Retina (tissue), 1 donor: ENCODE results near the gene ANKS3.

Source experiments
- DNase-seq: peaks from one replicate; pipeline ENCODE4 v3.0.0-alpha.2; 2016

The ANKS3 gene

DNA sequence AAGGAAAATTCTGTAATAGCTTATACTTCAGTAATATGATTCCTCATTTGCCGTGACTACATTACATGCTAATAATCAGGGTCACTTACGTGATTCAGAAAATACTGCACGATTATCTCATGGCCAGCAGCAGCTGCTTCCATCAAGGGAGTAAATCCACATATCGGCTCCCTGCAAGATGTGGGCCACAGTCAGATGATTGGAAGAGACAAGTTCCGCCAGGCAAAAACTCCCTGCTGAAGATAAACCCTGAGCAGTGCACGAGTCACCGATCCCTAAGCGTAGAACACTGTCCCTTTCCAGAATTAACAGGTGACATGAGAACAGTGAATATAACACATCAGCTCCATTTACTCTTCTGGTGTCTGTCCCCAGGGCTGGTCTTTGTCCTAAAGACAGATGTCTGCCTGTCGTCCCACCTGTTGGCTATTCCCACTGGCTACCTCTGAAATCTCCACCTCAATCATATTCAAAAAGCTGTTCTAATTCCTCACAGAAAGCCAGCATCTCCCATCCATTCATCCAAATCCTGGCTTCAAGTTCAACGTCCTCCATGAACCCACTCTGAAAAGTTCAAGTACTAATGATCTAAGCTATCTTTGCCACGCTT, 9.3 kb downstream of the ANKS3 start:
- no peak for DNase-seq

DNA sequence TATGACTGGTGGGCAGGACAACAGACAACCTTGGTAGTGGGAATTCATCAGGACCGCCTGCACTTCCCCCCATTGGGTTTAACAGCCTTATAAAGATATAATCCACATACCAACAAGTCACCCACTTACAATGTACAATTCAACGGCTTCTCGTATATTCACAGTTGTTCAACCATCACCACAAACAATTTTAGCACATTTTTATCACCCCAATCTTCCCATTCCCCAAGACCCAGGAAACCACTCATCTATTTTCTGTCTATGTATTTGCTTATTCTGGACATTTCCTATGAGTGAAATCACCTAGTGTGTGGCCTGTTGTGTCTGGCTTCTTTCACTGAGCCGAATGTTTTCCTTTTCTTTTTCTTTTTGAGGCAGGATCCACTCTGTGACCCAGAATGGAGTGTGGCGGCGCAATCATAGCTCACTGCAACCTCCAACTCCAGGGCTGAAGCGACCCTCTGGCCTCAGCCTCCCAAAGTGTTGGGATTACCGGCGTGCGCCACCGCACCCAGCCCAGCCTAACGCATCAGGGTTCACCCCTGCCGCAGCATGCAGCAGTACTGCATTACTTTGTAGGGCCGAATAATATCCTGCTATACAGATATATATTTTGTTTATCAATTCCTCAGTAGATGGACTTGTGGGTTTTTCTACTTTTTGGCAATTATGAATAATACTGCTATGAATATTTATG, 10.9 kb downstream of the ANKS3 start:
- no peak for DNase-seq

DNA sequence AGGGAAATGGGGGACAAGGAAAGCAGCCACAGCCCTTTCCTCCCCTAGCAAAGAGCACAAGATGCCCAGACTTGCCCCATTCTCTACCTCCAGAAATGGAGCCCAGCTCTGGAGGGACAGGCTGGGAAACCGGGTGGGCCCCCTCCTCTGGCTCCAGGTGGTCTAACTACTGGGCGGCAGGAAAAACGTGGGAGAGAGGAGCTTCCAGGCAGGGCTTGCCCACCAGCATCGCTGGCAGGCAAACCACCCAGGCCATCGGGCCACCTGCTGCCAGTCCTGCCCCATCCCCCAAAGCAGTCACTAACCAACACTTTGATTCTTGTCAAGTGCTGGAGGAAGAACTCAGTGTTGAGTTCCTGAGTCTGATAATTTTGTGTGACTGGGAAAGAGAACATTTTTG, 15.6 kb downstream of the ANKS3 start:
- DNase-seq: no peak

DNA sequence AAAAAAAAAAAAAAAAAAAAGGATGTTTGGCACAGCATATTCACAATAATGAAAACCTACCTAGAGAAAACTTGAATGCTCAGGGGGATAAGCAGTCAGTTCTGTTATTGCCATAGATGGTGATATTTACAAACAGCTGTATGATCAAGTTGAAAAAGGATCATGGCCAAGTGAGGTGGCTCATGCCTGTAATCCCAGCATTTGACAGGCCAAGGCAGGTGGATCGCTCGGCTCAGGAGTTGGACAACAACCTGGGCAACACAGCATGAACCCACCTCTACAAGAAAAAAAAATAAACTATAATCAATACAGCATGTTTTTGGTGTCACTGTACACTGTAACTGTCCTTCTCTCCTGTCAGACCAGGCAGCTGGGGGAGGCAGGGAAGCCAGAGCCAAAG, 19.1 kb downstream of the ANKS3 start:
- no peak for DNase-seq

DNA sequence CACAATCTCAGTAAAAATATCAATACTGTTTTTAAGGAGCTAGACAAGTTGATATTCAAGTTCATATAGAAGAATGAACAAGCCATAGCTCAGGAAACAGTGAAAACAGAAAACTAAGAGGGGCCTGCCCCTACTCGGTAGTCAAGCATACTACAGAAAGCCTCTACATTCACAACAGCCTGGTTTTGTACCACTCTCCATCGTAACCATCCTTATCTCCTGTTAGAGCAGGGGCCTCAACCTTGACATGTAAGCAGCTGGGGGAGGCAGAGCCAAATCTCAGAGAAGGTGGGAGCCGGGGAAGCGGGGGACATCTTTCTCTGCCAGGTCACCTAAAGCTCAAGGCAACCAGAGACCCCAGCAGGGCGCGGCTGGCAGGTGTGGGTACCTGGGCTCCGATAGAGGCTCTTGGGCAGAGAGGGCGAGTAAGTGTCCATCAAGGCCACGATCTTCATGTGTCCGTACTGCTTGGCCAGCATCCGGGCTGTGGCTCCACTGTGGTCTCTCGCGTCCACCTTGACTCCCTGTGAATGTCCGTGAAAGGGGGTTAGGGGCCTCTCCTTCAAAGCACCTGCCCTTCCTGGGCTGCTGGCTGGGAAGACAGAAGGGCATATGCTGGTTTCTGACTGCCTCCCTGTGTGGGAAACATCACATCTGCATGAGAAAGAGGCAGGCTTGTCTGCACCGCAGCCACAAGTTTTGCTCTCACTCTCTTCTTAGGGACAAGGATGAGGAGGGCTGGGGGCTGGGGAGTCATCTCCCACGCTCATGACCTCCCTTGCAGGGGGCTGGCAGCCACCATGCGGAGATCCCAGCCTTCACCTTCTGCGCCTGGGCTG, 20.2 kb downstream of the ANKS3 start:
- no peak for DNase-seq

DNA sequence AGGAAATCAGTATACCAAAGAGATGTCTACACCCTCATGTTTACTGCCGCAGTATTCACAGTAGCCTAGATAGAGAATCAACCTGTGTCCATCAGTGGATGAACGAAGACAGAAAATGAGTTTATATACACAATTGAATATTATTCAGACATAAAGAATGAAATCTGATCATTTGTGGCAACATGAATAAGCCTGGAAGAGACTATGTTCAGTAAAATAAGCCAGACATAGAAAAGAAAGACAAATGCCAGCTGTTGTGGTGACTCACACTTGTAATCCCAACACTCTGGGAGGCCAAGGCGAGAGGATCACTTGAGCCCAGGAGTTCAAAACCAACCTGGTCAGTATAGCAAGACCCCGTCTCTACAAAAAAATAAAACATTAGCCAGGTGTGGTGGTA, 24.6 kb downstream of the ANKS3 start:
- DNase-seq: no peak

DNA sequence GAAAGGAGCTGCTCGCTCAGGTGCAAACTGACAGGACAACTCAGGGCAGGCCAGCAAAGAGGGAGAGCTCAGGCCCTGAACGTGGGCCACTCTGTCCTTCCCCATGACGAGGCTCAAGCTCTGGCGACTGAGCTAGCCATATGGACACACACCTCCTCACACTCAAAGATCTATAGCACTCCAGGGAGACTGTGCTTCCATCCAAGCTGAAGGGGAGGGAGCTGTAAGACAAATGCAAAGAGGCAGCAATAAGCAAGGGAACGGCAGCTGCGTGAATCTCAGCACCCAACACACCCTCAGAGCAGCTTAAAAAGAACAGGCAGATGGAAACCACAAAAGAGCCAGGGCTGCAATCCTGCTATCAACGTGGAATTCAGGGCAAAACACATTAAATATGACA, 27.2 kb downstream of the ANKS3 start:
- no peak for DNase-seq

DNA sequence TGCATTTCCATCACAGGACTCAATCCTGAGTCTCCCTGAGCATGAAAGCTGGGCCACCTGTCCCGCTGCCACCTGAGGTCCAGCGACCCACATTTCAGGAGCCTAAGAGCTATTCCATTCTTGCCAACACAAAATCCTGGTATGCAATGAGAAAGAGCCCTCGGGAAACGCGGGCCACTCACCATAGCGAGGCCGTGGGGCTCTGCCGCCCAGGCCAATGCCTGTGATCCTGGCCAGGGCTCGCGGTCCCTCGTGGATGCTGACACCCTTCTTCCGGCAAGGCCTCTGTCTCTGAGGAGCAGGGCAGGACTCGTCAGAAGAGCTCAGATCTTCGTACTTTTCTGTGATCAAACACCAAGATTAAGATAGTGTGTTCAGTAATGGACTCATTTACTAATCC, 29.2 kb downstream of the ANKS3 start:
- DNase-seq: no peak

DNA sequence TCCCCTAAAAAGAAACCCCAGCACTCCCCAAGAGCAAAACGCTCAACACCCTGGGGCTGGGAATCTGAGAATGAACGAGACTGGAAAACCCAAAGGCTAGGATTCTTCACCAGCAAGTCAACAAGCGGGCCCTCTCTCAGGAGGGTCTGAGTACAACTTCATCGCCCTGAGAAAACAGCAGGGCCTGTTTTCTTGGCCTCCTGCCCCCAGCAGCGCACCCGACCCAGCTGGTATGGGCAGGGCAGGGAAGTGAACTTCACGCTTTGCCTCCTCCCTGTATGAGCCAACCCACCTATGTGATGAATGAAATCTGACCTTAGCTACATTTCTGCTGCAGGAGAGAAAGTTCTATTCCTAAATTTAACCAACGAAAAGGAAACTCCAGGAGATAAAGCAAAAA, 29.6 kb downstream of the ANKS3 start:
- DNase-seq: no peak

DNA sequence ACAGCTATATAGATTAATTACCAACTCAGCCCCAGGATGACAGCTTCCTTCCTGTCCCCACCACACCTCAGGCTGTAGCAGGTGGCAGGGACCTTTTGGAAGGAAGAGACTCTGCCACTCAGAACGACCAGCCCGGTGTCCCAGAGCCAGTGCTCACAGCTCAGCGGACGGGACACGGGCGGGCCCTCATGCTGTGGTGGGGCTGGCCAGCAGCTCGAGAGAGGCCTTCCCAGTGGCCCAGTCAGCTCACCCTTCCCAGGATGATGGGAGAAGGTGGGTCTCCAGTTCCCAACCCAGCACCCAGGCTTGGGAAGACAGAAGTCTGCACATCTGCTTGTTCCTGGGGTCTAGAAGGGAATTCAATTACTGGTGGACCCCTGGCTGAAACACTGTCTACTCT, 30.2 kb downstream of the ANKS3 start:
- DNase-seq: no peak

DNA sequence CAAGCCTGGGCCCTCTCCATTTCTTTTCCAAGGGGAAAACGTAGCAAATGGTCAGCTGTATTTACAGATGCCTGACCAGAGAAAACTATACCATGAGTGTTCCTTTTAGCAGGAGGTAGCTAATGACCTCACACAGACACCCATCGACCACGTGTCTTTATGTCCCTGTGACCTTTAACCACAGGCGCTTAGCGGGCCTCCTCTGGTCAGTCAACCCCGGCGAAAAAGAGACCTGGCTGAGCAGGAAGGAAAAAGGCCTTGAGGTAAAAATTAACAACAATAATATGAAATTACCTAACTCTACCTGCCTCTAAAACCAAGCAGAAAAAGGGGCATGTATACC, 31.6 kb downstream of the ANKS3 start:
- no peak for DNase-seq

DNA sequence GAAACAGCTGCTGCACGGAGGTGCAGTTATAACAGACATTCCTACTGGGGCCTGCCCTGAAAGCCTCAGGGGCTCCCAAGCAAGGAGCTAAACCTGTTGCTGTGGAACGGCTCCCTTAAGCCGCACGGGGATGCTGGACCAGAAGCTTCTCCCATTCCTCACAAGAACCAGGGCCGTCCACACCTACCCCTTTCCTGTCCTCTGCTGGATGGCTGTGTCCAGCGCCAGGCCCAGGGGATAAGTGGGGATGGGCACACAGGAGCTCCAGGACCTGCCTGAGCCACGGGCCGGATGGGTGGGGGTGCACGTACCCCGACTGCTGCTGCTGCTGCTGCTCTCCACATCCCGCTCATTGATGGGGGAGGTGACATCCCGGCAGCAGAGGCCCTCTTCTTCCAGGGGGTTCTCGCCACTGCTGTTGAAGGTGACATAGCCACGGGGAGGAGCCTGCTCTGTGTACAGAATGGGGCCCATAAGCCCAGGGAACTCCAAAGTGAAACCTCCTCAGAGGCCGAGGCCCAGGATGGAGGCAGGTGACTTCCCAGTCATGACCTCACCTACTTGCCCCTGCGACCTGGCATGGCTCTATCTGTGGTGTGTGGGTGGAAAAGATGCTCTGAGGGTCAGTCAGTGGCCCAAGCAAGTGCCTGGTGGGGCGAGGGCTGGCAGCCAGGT, 32.1 kb downstream of the ANKS3 start:
- DNase-seq: no peak

DNA sequence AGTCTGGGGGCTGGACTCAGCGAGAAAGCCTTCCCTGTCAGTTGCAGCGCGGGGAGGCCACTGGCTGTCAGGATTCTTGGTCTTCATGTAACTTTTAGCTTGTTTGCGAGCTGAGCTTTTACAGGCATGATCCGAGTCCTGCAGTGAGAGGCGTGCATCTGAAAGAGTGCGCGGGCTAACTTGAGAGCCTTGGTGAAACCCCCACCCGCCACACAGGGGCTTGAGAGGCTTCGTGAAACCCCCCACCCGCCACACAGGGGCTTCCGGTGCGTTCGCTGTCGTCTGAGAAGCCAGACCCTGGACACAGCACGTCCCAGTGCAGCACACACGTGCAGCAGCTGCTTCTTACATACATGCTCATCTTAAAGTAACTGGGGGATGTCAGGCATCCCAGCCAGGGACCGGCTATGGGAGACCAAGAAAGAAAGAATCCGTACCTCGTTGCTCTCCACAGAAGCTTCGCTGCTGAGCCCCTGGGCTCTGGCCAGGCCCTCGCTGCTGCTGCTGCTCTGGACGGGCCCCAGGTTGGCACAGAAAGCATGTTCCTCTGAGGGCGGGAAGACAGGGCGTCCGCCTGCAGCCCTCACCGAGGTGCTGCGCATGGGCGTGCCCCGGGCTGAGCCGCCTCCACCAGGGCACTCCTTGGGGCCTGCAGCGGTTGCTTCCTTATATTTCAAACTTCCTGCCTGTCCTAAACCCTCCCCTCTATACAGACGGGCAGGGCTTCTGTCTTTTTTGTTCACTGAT, 32.9 kb downstream of the ANKS3 start:
- DNase-seq: no peak

DNA sequence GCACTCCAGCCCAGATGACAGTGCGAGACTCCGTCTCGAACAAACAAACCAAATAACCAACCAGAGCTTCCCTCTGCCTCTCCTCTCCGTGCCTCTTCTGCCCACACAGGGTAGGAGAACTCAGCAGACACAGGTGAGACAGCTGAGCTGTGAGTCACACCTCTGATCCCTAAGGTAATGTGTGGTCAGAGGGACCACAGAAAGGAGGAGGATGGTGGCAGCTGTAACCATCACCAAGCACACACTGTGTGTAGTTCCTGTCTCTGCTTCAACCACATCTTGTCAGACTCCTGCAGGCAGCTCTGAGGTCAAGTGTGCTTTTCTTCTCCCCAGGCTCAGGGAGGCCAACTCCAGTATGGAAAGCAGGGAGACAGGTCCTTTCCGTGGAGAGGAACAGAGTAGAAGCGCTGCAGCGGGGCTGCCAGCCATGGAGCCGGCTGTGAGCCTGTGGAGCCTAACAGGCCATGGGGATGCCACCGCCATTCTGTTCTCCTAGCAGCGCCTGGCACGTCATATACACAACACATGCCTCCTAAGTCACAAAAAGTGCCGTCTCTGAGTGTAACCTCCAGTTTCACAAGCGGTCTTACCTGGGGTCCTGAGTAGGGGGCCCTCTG, 33.6 kb downstream of the ANKS3 start:
- DNase-seq: no peak

DNA sequence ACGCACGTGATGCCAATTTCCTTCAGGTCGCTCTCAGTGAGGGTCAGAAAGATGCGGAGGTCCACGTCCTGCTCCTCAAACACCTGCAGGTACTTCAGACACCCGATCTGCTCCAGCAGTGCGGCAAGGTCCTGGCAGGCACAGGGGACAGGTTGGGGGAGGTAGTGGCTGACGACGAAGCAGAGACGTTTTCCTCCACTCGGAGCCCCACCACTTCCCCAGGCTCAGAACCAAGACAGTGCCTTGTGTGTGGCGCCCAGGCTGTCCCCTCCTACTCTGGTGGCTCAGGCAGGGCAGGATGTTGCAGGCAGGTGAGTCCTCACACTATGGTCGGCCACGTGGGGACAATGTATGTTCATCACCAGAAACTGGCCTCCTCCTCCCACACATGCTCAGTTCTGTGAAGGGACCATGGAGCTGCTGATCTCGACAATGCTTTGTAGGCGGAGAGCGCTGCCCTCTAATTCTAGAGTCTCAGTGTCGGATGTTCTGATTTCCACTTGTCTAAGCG, 35.0 kb downstream of the ANKS3 start:
- no peak for DNase-seq

DNA sequence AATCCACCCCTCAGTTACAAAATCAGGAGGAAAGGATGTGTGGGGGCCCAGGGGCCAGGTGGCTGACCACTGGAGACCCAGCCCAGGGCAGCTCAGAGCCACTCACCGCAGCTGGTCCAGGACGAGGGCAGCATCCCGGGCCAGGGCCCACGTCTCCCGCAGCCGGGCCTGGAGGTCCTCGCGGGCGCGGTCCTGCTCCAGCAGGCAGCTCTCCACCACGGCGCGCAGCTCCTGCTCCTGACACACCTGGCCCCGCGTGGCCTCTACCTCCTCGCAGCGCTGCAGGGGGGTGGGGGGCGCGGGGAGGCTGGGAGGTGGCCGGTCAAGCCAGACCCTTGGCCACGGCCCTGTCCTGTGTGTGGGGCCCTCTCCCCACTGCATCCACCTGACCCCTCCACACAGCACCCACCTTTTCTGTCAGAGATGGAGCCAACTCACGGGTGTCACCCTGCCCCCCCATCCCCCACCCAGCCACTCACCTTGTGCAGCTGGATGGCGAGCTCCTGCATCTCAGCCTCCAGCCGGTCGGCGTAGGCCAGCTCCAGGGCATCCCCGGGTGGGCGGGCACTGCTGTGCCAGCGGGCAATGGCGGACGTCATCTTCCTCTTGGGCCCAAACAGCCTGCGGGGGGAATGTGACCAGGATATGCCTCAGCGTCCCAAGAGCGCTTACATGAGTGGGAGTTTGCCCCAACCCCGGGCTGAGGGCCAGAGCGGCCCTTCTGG, 35.6 kb downstream of the ANKS3 start:
- DNase-seq: no peak

DNA sequence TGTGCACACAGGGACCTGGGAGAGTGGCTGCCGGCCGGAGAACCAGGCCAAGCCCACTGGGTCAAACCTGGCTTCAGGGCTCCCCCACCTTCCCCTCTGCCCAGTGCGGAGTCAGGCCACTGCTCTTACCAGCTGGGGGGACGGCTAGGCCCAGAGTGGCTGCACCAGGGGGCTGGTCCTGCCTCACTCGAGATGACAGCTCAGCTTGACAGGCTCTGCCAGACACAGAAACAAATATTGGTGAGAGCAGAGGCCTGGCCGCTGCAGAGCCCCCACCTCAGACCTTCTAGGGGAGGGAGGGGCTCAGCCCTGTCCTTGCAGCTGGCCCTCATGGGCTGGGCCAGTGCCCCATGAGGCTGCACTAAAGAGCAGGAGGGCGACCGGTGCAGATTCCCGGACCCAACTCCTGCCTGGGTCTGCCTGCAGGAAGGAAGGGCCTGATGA, 36.2 kb downstream of the ANKS3 start:
- no peak for DNase-seq

DNA sequence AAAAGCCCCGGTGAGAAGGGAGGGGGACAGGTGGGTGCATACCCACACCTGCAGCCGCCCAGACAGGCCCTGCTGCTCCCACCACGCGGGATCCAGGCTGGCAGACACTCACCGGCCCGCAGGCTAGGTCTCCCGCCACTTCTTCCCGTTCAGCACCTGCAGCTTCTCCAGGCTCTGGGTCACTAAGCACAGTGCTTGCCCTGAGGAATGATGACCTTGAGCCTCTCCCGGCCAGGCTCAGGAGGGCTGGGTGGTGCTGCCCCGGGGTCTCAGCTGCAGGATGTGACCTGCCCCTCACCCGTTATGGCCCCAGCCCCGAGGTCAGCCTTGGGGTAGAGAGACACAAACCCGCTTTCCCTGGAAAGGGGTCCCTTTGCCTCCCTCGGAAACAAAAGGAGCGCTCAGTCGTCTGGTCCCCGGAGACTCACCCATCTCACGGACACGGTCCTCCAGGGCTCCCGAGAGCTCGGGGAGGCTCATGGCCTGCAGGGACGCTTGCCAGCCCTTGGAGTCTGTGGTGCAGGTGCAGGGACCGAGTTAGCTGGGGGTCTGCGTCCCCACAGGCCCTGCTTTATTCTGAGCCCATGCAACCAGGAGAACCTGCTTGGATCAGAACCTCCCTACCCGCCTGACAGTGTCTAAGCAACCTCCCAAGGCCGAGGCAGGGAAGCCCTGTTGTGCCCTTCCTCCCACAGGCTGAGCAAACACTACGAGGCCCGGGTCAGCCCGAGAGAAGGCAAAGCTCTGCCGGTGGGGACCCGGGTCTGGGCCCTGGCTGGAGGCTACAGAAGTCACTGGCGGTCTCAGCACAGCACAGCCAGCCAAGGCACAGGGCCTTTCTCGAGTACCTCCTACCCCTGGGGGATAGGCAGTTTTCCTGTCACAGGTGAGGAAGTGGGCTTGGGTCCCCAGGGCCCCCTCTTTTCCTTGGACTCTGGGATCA, 36.9 kb downstream of the ANKS3 start:
- no peak for DNase-seq

DNA sequence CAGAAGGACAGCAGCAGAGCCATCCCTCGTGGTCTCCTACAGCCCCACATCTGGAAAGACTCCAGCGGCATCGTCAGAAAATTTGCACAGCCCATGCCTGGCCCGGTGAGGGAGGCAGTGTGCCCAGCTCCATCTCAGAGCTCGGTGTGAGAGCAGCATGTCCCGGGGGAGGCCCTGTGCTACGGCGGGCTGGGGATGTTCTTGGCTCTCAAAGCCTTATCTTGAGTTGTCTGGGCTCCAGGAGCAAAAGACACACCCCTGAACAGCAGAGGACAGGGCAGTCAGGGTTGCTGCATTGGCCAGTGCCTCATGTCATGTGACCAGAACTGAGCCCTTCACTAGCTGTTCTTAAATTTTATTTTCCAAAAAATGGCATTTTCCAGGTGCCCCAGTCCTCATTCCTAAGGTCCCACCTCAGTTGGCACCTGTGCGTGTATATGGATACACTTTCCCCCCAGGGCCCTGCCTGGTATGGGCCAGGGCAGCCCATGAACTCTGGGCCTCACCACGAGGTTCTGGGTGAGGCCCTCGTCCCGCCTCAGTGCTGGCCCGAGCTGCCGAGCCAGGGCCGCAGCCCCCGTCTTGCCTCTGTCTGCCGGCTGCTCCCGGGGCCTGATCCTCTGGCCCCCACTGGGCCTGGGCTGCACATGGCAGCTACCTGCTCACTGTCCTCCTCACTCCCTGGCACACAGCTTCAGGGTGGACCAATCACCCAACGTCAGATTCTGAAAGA, 37.7 kb downstream of the ANKS3 start:
- DNase-seq: no peak
